Transverse colon (tissue), 4 donors: ENCODE data around the gene DBH. TPM values are rescaled to one million over a fixed set of nuclear protein-coding genes. Genes with fewer than 3 reads are reported as not detected.

Experiments
- DNase-seq: peaks from one replicate; pipeline ENCODE4 v3.0.0-alpha.2; 2019
- H3K27ac ChIP-seq, 4 donors: fragments of 200-600 bp; sonication (generic); 2 replicates each; pipeline ENCODE4 v1.5.1; 2016 to 2018; ENCODE audit warnings: inconsistent platforms in 4 of 4
- H3K27me3 ChIP-seq: fragments of 200-600 bp; sonication (generic); 2 replicates; pipeline ENCODE4 v1.5.1; 2017; ENCODE audit warnings: inconsistent platforms
- H3K36me3 ChIP-seq, 4 donors: fragments of 200-600 bp; sonication (generic); 2 replicates each; pipeline ENCODE4 v1.5.1; 2017 to 2019; ENCODE audit warnings: inconsistent platforms in 4 of 4
- H3K4me1 ChIP-seq, 4 donors: fragments of 200-600 bp; sonication (generic); 2 replicates each; pipeline ENCODE4 v1.5.1; 2017 to 2020; ENCODE audit warnings: inconsistent platforms in 4 of 4
- H3K4me3 ChIP-seq, 4 donors: fragments of 200-600 bp; sonication (generic); 1 replicate in 1 of 4; 2 replicates in 3 of 4; pipeline versions ENCODE4 v1.5.1 to v1.6.1; 2017 to 2019; ENCODE audit warnings: inconsistent platforms in 4 of 4
- H3K9me3 ChIP-seq, 2 donors: fragments of 200-600 bp; sonication (generic); 2 replicates each; pipeline ENCODE4 v1.5.1; 2017 to 2019; ENCODE audit warnings: inconsistent platforms in 2 of 2
- CTCF ChIP-seq, 5 experiments: fragments of 200-600 bp in 3 of 5; fragments of 450-650 bp in 2 of 5; sonication (generic) in 3 of 5; IDR thresholded peaks; 1 replicate in 2 of 5; 2 replicates in 3 of 5; pipeline ENCODE4 v1.5.1; 2016 to 2017; ENCODE audit warnings: antibody characterized with exemption in 5 of 5, inconsistent platforms in 3 of 5, mild to moderate bottlenecking in 2 of 5, moderate library complexity in 1 of 5
- EP300 ChIP-seq: sonication (generic); formaldehyde crosslinking; IDR thresholded peaks from one replicate; pipeline ENCODE4 v1.6.1; 2017; ENCODE audit warnings: antibody characterized with exemption, low read depth
- POLR2A ChIP-seq: fragments of 450-650 bp; IDR thresholded peaks from one replicate; pipeline ENCODE4 v1.6.1; 2016; ENCODE audit warnings: antibody characterized with exemption, mild to moderate bottlenecking, moderate library complexity
- POLR2AphosphoS5 ChIP-seq, 3 donors: sonication (generic); formaldehyde crosslinking; IDR thresholded peaks; one replicate each; pipeline ENCODE4 v1.6.1; 2016; ENCODE audit warnings: antibody characterized with exemption in 3 of 3
- WGBS, 2 donors: methylation state at CpG; one replicate each; pipeline ENCODE4 v1.1.5; 2018; ENCODE audit warnings: low coverage in 1 of 2; 5-methylcytosine and 5-hydroxymethylcytosine counted together
- in situ Hi-C, 4 donors: fragments of 200-750 bp; cut with MboI; loops; one replicate each; pipeline versions ENCODE4 v1.15.0 to v1.15.1; 2017; ENCODE audit warnings: low sequenced_read_pairs in 3 of 4, low pct_ligation_motif_present in 1 of 4, low pct_unique_long_range_greater_than_20kb in 1 of 4
- intact Hi-C: fragments of 100-400 bp; cut with DNase I; formaldehyde crosslinking; loops from one replicate; pipeline ENCODE4 v1.15.1; 2023; ENCODE audit warnings: low total_unique reads
- total RNA-seq, 4 donors: library from RNA; depleted of rRNA; stranded (reverse); fragments of >200 nt; gene quantifications; one replicate each; pipeline ENCODE4 v1.1.0, GENCODE V29; 2016

Gene DBH
- total RNA-seq, 4 donors from 2014 or later: not detected

GRCh38 chr9:133602277-133602676 is 33.9 kb upstream of the DBH start:
- Histone ChIP-seq H3K4me3 (no peak overlapping the region), H3K4me1 (no peaks in the 10 kb centered on the region), H3K36me3 (no peaks in the 10 kb centered on the region), H3K27me3 (peaks cover 45% of the 10 kb centered on the region), H3K9me3 (peaks cover 9% of the 10 kb centered on the region in 2 donors), H3K27ac (no peak overlapping the region)
- DNase-seq: no peak
- TF ChIP-seq CTCF (IDR thresholded peaks at IDR 0.05) (no peak), POLR2A (no peak), EP300 (no peak), POLR2AphosphoS5 (IDR thresholded peaks at IDR 0.05) (no peak)
- in situ Hi-C loops: no loop called here
- 65% methylated on average over 10 of the region's 10 CpGs; no CpG with 5 or more reads in 1 of the 2 donors for WGBS, 2 donors
- intact Hi-C loops: no loop called here

GRCh38 chr9:133603135-133603927 is 32.8 kb upstream of the DBH start:
- Histone ChIP-seq H3K36me3 (no peaks in the 10 kb centered on the region), H3K27ac (no peak overlapping the region)

DNA sequence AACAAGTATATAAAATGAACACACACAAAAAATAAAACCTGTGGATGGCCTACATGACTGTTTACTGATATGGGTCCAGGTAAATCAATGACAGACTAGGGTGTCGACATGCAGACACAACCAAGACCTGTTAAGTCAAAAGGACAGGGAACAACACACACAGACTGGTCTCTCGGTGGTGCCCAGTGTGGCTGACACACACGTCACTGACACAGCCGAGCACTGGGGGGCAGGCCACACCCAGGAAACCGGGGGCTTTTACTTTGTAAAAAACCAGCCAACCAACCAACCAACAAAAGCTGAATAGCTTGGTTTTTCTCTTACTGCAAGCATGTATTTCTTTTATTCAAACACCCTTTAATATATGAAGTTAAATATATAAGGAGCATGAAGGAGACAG is 31.9 kb upstream of the DBH start:
- H3K4me3 ChIP-seq: no peak overlapping the region
- no peaks in the 10 kb centered on the region for H3K9me3 ChIP-seq
- intact Hi-C loops (no loop called here), in situ Hi-C loops (no loop called here)
- TF ChIP-seq EP300 (no peak), POLR2AphosphoS5 (IDR thresholded peaks at IDR 0.05) (no peak), POLR2A (no peak), CTCF (IDR thresholded peaks at IDR 0.05) (no peak)
- H3K4me1 ChIP-seq: no peaks in the 10 kb centered on the region
- H3K27ac ChIP-seq: no peak overlapping the region
- H3K36me3 ChIP-seq: no peaks in the 10 kb centered on the region
- DNase-seq: no peak
- WGBS, 2 donors: 28 to 60% methylated on average over 1 to 5 of the region's 5 CpGs
- peaks cover 65% of the 10 kb centered on the region for H3K27me3 ChIP-seq

More at GRCh38 chr9:133603135-133603927, 32.8 kb upstream of the DBH start:
- intact Hi-C loops: no loop called here
- Histone ChIP-seq H3K9me3 (no peaks in the 10 kb centered on the region), H3K27me3 (peaks cover 56% of the 10 kb centered on the region), H3K4me1 (no peaks in the 10 kb centered on the region), H3K4me3 (no peak overlapping the region)
- in situ Hi-C loops: no loop called here
- TF ChIP-seq EP300 (no peak), CTCF (IDR thresholded peaks at IDR 0.05) (no peak), POLR2AphosphoS5 (IDR thresholded peaks at IDR 0.05) (no peak), POLR2A (no peak)
- no peak for DNase-seq
- WGBS, 2 donors: 53% methylated on average over 14 of the region's 14 CpGs; no CpG with 5 or more reads in 1 of the 2 donors

GRCh38 chr9:133604856-133605255 is 31.3 kb upstream of the DBH start:
- no peak for DNase-seq
- no peaks in the 10 kb centered on the region for H3K4me1 ChIP-seq
- TF ChIP-seq POLR2AphosphoS5 (IDR thresholded peaks at IDR 0.05): no peak
- no peak for TF ChIP-seq POLR2A
- H3K27me3 ChIP-seq: peaks cover 71% of the 10 kb centered on the region
- no peaks in the 10 kb centered on the region for H3K36me3 ChIP-seq
- no peaks in the 10 kb centered on the region for H3K9me3 ChIP-seq
- intact Hi-C loops: no loop called here
- in situ Hi-C loops: no loop called here
- H3K27ac ChIP-seq: no peak overlapping the region
- no peak overlapping the region for H3K4me3 ChIP-seq
- WGBS, 2 donors: 51% methylated on average over 14 of the region's 14 CpGs; no CpG with 5 or more reads in 1 of the 2 donors
